HL-60 (cell line): Measurements from ENCODE around the gene PACRG.

Source experiments
- DNase-seq, 2 experiments: peaks; one replicate each; pipeline ENCODE4 v3.0.0-alpha.2; 2010 to 2020; ENCODE audit warnings: low read depth in 1 of 2, low spot score in 1 of 2
- H3K27ac ChIP-seq: fragments of 250-450 bp; sonication (Bioruptor Pico); replicated peaks from 2 replicates; pipeline ENCODE4 v1.5.1; 2020; ENCODE audit warnings: mild to moderate bottlenecking, moderate library complexity
- H3K27me3 ChIP-seq: fragments of 250-450 bp; sonication (Bioruptor Pico); 2 replicates; pipeline ENCODE4 v1.5.1; 2021; ENCODE audit warnings: mild to moderate bottlenecking, moderate library complexity; ENCODE audit not compliant: insufficient read depth, poor library complexity, severe bottlenecking
- H3K4me3 ChIP-seq: replicated peaks from 2 replicates; pipeline ENCODE4 v1.5.1; 2011; ENCODE audit warnings: mild to moderate bottlenecking, control low read depth, low read length; ENCODE audit not compliant: insufficient read depth
- GABPA ChIP-seq: IDR thresholded peaks from 2 replicates; pipeline ENCODE4 v1.6.1; 2012; ENCODE audit warnings: low read depth
- POLR2AphosphoS5 ChIP-seq: IDR thresholded peaks from 2 replicates; pipeline ENCODE4 v1.6.1; 2012; ENCODE audit warnings: low read depth
- SPI1 ChIP-seq: IDR thresholded peaks from 2 replicates; pipeline ENCODE4 v1.6.1; 2012; ENCODE audit warnings: low read depth, mild to moderate bottlenecking, borderline replicate concordance
- TF ChIP-seq, protein P1 (sequence below): IDR thresholded peaks from one replicate; pipeline ENCODE4 v1.5.1; 2011; ENCODE audit warnings: low read length, control low read depth, inconsistent platforms; ENCODE audit not compliant: insufficient read depth
- TF ChIP-seq, protein P2 (sequence below): IDR thresholded peaks from 2 replicates; pipeline ENCODE4 v1.6.1; 2012; ENCODE audit warnings: low read depth; ENCODE audit not compliant: insufficient replicate concordance

PACRG gene

DNA sequence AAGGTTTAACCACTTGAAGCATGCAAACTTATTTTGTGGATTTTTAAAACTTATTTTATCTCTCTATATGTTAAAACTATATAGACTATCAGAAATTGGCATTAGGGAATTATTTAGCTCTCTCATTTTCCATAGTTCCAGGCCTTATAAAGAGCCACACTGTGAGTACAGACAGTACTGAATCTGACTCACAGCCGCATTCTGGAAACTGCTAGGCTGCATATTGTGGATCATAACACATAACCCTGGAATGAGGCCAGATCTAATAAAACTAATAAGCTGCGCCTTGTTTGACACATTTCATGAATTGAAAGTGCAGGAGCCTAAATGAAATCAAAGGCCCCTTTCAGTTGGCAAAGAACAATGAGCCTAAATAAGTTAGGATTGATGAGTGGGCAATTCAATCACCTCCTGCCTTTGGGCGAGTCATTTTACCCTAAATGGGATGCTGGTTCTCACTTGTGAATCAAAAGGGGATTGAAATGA lies 308.4 kb downstream of the PACRG start:
- no peak overlapping the region for H3K27ac ChIP-seq
- no peaks in the 10 kb centered on the region for H3K27me3 ChIP-seq
- TF ChIP-seq, protein P1, sequence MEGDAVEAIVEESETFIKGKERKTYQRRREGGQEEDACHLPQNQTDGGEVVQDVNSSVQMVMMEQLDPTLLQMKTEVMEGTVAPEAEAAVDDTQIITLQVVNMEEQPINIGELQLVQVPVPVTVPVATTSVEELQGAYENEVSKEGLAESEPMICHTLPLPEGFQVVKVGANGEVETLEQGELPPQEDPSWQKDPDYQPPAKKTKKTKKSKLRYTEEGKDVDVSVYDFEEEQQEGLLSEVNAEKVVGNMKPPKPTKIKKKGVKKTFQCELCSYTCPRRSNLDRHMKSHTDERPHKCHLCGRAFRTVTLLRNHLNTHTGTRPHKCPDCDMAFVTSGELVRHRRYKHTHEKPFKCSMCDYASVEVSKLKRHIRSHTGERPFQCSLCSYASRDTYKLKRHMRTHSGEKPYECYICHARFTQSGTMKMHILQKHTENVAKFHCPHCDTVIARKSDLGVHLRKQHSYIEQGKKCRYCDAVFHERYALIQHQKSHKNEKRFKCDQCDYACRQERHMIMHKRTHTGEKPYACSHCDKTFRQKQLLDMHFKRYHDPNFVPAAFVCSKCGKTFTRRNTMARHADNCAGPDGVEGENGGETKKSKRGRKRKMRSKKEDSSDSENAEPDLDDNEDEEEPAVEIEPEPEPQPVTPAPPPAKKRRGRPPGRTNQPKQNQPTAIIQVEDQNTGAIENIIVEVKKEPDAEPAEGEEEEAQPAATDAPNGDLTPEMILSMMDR = no peak
- TF ChIP-seq POLR2AphosphoS5 = no peak
- TF ChIP-seq GABPA = no peak
- TF ChIP-seq, protein P2, sequence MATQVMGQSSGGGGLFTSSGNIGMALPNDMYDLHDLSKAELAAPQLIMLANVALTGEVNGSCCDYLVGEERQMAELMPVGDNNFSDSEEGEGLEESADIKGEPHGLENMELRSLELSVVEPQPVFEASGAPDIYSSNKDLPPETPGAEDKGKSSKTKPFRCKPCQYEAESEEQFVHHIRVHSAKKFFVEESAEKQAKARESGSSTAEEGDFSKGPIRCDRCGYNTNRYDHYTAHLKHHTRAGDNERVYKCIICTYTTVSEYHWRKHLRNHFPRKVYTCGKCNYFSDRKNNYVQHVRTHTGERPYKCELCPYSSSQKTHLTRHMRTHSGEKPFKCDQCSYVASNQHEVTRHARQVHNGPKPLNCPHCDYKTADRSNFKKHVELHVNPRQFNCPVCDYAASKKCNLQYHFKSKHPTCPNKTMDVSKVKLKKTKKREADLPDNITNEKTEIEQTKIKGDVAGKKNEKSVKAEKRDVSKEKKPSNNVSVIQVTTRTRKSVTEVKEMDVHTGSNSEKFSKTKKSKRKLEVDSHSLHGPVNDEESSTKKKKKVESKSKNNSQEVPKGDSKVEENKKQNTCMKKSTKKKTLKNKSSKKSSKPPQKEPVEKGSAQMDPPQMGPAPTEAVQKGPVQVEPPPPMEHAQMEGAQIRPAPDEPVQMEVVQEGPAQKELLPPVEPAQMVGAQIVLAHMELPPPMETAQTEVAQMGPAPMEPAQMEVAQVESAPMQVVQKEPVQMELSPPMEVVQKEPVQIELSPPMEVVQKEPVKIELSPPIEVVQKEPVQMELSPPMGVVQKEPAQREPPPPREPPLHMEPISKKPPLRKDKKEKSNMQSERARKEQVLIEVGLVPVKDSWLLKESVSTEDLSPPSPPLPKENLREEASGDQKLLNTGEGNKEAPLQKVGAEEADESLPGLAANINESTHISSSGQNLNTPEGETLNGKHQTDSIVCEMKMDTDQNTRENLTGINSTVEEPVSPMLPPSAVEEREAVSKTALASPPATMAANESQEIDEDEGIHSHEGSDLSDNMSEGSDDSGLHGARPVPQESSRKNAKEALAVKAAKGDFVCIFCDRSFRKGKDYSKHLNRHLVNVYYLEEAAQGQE = no peak
- no peak for TF ChIP-seq SPI1
- H3K4me3 ChIP-seq = no peak overlapping the region
- no peak for DNase-seq

DNA sequence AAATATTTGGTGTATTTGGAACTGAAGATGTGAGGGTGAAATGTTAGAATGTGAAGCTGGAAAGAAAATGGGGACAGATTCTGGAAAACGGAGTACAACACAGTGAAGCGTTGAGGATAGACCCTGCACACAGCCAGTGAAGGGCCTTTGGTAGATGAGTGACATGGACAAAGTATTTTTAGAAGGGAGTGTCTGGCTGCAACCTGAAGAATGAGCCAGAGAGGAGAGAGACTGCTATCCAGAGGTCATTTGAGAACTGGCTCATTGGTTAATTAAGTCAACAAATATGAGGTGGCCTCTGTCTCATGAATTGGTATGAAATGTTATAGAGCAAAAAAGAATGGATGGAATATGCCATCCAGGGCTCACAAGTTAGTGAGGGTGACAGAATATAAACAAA lies 310.5 kb downstream of the PACRG start:
- H3K27ac ChIP-seq = no peak overlapping the region
- TF ChIP-seq GABPA = no peak
- TF ChIP-seq POLR2AphosphoS5 = no peak
- TF ChIP-seq, protein P1 = no peak
- TF ChIP-seq, protein P2 = no peak
- no peak for TF ChIP-seq SPI1
- no peak for DNase-seq
- H3K27me3 ChIP-seq = no peaks in the 10 kb centered on the region
- no peak overlapping the region for H3K4me3 ChIP-seq

DNA sequence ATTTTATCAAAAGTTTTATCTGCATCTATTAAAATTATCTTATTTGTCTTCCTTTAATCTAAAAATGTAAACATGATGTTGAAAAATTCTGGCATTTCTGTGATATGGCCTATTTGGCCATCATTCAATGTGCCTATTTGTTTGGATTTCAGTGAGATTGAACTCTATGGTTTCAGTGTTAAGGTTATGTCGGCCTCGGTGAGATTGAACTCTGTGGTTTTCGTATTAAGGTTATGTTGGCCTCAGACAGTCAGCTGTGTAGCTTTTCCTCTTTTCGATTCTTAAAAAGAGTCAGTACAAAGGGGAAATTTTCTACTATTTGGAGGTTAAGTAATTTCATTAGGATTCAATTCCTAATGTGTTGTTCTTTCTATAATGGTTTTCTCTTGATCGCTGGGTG lies 320.6 kb downstream of the PACRG start:
- TF ChIP-seq SPI1 = no peak
- TF ChIP-seq, protein P1 = no peak
- TF ChIP-seq POLR2AphosphoS5 = no peak
- TF ChIP-seq, protein P2 = no peak
- no peak for TF ChIP-seq GABPA
- DNase-seq = no peak
- Histone ChIP-seq H3K27ac (no peak overlapping the region), H3K27me3 (no peaks in the 10 kb centered on the region), H3K4me3 (no peak overlapping the region)
